GM06990 (cell line): ENCODE results near the gene FYB1.

Experiments
- DNase-seq: peaks from one replicate; pipeline ENCODE4 v3.0.0-alpha.2; 2011; ENCODE audit not compliant: insufficient read length; ENCODE audit errors: extremely low read depth
- H3K27me3 ChIP-seq: replicated peaks from 2 replicates; pipeline ENCODE4 v1.6.0; 2011; ENCODE audit warnings: low read length; ENCODE audit not compliant: control insufficient read depth, insufficient read depth
- H3K36me3 ChIP-seq: 2 replicates; pipeline ENCODE4 v1.5.1; 2011; ENCODE audit warnings: low read length; ENCODE audit not compliant: control insufficient read depth, insufficient read depth
- H3K4me3 ChIP-seq: replicated peaks from 2 replicates; pipeline ENCODE4 v1.5.1; 2011; ENCODE audit warnings: low read depth, mild to moderate bottlenecking, control low read depth, low read length
- TF ChIP-seq, protein P1 (sequence below): IDR thresholded peaks from 2 replicates; pipeline ENCODE4 v1.5.1; 2011; ENCODE audit warnings: low read length, control low read depth, mild to moderate bottlenecking, inconsistent platforms; ENCODE audit not compliant: insufficient read depth, poor library complexity, severe bottlenecking

FYB1 gene

GRCh38 chr5:39191216-39191615 lies 28.1 kb downstream of the FYB1 start:
- DNase-seq = no peak
- no peaks in the 10 kb centered on the region for H3K27me3 ChIP-seq
- no peaks in the 10 kb centered on the region for H3K36me3 ChIP-seq
- no peak overlapping the region for H3K4me3 ChIP-seq
- TF ChIP-seq, protein P1, sequence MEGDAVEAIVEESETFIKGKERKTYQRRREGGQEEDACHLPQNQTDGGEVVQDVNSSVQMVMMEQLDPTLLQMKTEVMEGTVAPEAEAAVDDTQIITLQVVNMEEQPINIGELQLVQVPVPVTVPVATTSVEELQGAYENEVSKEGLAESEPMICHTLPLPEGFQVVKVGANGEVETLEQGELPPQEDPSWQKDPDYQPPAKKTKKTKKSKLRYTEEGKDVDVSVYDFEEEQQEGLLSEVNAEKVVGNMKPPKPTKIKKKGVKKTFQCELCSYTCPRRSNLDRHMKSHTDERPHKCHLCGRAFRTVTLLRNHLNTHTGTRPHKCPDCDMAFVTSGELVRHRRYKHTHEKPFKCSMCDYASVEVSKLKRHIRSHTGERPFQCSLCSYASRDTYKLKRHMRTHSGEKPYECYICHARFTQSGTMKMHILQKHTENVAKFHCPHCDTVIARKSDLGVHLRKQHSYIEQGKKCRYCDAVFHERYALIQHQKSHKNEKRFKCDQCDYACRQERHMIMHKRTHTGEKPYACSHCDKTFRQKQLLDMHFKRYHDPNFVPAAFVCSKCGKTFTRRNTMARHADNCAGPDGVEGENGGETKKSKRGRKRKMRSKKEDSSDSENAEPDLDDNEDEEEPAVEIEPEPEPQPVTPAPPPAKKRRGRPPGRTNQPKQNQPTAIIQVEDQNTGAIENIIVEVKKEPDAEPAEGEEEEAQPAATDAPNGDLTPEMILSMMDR = no peak

DNA sequence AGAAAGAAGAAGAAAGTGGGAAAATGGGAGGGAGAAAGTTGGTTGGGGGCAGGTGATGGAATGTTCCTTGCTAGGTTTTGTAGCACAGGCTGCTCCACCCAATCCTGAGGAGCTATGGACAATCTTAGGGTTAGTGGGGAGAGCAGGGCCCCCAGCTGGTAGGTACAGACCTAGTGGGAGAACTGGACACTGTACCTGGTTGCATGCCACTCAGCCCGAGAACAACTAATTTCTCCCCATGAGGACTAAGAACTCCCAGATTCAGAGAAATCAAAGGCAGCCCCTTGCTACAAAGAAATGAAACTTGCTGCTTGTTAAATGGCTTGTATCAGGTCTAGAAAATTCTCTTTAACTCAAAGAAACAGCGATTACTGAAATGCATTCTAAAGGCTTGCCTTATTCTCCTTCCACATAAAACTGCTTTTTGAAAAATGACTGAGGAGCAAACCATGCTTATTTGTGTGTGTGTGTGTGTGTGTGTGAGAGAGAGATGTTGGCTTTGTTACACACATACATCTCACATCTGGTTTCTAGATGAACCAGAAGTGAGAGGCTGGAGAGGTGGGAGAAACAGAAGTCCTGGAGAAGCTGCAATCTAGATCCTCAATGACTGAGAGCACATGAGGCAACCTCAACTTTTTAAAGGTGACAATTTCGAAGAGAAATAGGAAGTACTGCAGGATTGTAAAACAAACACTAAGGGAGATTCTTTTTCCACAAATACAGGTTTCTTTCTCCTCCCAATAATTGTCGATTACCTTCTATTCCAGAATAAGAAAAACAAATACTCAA lies 28.9 kb downstream of the FYB1 start:
- Histone ChIP-seq H3K36me3 (no peaks in the 10 kb centered on the region), H3K27me3 (no peaks in the 10 kb centered on the region), H3K4me3 (no peak overlapping the region)
- TF ChIP-seq, protein P1 = no peak
- DNase-seq = no peak

DNA sequence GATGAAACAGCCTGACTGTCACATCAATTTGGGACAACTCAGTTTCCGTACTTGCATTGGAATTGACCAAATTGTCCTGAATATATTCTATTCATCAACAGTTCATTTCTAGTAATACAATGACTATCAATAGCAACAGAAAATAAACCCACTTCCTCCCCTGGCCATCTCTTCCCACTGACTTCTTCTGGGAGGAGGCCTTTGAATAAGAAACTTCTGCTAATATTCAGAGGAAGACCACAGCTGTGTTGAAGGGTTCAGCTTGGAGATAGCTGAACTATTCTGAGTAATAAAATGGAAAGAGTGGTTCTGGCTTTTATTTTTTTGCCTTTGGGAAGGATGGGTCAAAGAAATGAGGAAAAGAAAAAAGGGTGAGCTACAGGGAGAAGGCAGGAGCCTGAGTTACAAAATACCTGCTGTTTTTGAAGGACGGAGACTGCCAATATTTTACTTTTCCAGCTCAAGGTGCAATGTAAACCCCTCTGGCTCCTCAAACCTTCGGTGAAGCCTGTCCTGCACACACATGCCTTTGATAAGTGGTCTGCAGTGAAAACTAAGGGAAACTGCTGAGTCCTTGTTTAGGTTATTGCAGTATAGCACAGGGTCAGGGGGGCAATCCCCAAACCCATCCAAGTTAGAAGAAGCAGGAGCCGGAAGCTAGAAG lies 29.9 kb downstream of the FYB1 start:
- Histone ChIP-seq H3K36me3 (no peaks in the 10 kb centered on the region), H3K4me3 (no peak overlapping the region), H3K27me3 (no peaks in the 10 kb centered on the region)
- TF ChIP-seq, protein P1 = no peak
- DNase-seq = no peak

DNA sequence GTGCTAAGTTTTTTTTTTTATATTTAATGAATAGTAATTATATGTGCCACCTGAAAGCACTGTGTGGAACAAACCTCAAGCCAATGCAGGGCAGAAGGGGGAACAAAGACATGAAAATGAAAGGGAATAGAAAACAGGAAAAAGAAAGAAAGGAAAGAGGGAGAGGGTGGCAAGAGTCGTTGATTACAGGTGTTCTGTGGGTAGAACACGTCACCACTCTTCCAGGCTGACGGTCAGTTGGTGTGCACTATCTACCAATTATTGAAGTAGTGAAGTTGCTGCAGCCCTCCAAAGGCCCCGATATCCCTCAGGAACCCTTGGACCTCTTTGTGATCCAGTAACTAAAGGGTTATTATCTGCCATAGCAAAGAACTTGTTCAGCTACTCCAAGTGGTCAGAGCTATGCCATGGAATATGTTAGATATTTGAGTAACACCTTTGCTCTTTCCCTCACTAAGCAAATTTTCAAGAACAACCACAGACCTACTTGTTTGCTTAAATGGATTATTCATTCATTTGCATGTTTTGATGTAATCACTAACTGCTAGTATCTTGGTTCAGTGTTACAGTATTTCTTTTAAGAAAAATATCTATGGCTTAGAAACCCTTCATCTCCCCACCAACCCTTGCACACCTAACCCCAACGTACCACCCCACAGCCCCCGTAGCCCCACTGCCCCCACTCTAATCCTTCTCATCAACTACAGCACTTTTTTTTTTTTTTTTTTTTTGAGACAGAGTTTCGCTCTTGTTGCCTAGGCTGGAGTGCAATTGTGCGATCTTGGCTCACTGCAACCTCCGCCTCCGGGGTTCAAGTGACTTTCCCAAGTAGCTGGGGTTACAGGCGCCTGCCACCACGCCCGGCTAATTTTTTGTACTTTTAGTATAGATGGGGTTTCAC lies 31.3 kb downstream of the FYB1 start:
- TF ChIP-seq, protein P1 = no peak
- no peaks in the 10 kb centered on the region for H3K36me3 ChIP-seq
- DNase-seq = no peak
- no peak overlapping the region for H3K4me3 ChIP-seq
- no peaks in the 10 kb centered on the region for H3K27me3 ChIP-seq

GRCh38 chr5:39186722-39187539 lies 32.4 kb downstream of the FYB1 start:
- H3K36me3 ChIP-seq = no peaks in the 10 kb centered on the region
- TF ChIP-seq, protein P1 = no peak

More at GRCh38 chr5:39186722-39187539, 32.4 kb downstream of the FYB1 start:
- Histone ChIP-seq H3K4me3 (no peak overlapping the region), H3K27me3 (no peaks in the 10 kb centered on the region)
- no peak for DNase-seq
